HG02571 (cell line): ENCODE measurements around the gene PDE4D.
A peak's percentile ranks its signal among the peaks of the same experiment; 100 is the strongest.
"Not testable (repeated sequence)": the region's sequence is repeated elsewhere in the genome, so short reads cannot be mapped to it uniquely, and the experiment has no call there.

Experiments
- ATAC-seq: cut with Tn5 transposase; IDR thresholded peaks from one replicate; pipeline ENCODE4 v1.9.1; 2021; ENCODE audit warnings: mild to moderate bottlenecking, moderate library complexity; ENCODE audit not compliant: unreplicated experiment

PDE4D gene

GRCh38 chr5:59393585-59394420 is 499.7 kb downstream of the PDE4D start:
- ATAC-seq, result no peak

GRCh38 chr5:59391576-59391975 is 501.9 kb downstream of the PDE4D start:
- ATAC-seq, result no peak

DNA sequence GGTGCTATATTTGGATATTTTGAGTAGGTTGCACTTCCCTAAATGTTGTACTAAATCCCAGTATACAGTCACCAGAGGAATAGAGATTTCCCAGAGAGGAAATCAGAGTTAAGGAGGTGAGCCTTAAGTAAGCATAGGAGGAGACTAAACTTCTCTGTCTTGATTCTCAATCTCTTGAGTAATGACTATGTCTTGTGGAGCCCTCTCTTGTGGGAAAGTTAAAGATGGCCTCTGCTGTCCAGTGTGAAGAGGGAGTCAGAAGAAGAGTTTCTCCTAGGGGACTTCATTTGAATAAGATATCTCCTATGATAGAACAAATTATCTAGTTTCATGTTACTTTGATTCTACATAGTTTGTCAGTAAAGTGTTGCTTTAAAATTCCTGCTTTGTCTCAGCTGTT is 502.5 kb downstream of the PDE4D start:
- ATAC-seq, result no peak

DNA sequence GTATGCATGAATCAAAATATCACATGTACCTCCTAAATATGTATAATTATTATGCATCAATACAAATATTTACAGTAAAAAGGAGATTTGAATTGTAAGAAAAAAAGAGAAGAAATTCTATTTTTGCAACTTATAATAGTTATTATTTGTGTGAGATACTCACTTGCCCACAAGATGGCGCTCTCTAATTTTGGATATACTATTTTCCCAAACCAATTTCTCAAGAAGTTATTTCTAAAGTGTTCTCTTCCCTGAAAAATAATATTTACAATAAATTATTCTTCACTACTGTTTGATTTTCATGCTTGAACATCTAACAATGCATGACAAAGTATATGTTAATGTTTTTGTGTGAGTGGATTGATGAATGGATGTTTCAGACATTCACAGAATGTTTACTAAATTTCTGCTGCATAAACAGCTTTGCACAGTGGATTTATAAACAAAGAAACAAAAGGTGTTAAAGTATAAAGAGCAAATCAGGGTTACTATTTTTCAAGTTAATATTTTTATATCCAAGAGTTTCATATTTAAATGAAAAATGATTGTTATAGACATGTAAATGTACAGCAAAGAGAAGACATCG is 503.4 kb downstream of the PDE4D start:
- no peak for ATAC-seq

- ATAC-seq, result no peak
Measured at GRCh38 chr5:59387127-59387526, 506.4 kb downstream of the PDE4D start.

GRCh38 chr5:59385700-59386099 is 507.8 kb downstream of the PDE4D start:
- no peak for ATAC-seq

DNA sequence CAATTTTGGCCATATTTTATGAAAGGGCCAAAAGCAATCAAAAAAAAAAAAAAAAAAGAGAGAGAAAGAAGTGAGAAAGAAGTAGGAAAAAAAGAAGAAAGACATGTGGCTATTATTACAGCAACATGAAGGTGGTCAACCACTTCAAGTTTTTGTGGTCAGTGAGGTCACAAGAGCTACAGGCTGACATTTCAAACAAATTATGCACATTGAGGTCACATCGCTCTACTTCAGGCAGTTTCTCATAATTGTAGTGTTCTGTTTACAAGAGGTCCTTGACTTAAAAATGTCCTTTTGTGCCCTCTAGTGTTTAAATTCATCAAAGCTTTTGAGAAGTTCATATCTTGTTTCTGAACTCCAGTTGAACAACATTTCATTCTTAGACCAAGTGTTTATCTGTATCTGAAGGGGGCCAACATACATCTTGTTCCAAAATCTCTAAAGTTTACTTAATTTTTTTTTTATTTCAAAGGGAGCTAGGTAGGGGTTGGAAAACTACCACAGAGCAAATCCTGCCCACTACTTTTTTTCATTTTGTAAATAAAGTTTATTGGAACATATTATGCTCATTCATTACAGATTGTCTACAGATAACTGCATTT is 513.1 kb downstream of the PDE4D start:
- peak; percentile 99 for ATAC-seq

GRCh38 chr5:59374036-59374435 is 519.5 kb downstream of the PDE4D start:
- ATAC-seq, result not testable (repeated sequence)

DNA sequence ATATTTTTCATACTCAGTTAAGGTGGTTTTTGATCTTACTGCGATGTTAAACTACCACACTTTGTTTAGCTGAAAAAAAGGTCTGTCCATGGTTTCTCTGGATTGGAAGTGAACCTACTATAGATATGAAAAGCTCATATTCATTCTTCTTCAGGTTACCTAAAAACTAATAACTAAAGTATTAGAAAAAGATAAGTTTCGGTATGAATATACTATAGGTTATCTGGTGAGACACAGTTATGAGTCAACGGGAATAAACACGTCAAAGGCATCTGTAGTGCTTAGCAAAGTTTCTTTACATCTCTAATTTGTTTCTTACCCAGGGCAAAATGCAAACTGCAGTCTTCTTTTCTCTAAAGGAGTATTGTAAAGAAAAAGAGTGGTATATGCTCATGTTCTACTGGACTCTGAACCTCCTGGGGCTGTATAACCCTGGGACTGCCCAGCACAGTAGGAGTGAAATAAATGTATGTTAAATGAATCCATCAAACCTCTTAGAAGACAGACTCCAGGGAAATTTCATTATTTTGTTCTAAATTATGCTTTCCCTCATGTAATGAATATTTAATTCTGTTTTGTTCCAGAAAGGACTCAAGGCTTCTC is 521.9 kb downstream of the PDE4D start:
- no peak for ATAC-seq

DNA sequence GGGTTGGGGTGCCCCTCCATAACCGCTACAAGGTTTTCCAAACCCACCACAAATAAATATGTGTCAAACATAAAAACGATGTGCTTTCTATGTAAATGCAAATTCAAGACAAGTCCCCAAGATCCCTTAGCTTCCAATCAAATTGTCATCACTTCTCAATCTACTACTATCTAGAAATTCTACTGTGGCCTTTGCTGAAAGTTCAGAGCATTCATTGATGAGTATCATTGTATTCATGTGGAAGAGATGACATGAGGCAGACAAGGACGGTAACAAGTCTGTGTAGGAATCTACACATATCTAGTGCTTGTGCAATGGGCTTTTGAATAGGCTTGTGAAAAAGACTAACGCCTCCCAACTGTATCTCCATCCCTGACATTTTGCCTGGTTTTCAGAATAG is 524.6 kb downstream of the PDE4D start:
- no peak for ATAC-seq

DNA sequence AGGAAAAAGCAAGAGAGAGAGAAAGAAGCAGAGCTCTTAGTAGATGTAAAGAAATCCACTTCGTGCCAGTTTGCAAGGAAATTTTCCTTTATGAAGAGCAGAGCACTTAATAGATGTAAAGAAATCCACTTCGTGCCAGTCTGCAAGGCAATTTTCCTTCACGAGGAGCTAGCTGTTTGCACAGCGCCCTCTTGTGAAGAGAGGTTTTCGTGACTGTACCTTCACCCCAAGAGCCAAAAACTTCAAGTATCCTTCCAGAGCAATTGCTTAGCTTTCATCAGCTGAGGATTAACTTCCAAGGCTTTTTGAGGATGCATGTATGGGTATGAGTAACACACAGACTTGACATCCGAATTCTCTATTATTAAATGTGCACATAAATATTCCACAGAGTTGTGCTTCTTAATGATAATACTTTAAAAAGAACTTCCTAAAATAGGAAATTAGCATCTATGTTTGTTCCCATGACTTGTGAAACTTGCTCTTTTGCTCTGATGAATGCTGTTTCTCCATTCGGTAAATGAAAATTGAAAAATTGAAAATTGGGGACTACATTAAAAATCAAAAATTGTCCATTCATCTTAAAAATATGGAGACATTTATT is 525.6 kb downstream of the PDE4D start:
- no peak for ATAC-seq

GRCh38 chr5:59366784-59367183 is 526.7 kb downstream of the PDE4D start:
- no peak for ATAC-seq

DNA sequence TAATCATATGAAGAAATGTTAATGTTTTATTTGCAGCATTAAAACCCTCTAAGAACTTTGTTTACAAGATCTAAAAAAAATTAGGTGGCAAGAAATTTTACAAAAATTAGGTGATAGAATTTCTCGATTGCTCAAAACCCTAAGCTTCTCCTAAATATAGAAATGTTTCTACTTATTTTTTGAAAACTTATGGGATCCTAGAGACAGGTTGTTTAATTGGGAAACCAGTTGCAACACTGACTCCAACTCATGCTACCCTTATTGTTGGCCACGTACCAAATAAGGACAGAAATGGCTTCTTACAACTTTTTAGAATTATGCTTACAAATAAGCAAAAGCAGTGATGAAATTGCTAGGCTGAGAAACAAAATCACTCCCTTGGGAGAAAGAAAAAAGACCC is 531.1 kb downstream of the PDE4D start:
- ATAC-seq, result no peak

GRCh38 chr5:59361454-59361853 is 532.1 kb downstream of the PDE4D start:
- no peak for ATAC-seq

DNA sequence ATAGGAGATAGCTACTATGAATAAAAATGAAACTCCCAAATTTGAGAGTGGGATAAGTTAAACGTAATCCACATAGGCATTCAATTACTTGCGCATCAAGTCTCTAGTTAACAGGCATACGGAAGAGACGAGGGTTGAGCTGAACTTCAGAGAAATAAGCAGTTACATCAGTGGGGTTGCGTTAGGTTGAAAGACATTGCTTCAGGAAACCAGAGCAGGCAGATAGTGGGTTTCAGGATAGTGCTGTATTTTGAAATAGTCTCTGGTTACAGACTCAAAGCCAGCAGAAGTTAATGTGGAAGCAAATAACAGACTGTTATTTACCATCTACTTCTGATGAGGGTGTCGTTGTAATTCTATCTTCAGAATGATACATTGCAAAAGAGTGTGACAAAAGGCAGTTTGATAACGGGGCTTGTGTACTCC is 533.4 kb downstream of the PDE4D start:
- ATAC-seq, result no peak

DNA sequence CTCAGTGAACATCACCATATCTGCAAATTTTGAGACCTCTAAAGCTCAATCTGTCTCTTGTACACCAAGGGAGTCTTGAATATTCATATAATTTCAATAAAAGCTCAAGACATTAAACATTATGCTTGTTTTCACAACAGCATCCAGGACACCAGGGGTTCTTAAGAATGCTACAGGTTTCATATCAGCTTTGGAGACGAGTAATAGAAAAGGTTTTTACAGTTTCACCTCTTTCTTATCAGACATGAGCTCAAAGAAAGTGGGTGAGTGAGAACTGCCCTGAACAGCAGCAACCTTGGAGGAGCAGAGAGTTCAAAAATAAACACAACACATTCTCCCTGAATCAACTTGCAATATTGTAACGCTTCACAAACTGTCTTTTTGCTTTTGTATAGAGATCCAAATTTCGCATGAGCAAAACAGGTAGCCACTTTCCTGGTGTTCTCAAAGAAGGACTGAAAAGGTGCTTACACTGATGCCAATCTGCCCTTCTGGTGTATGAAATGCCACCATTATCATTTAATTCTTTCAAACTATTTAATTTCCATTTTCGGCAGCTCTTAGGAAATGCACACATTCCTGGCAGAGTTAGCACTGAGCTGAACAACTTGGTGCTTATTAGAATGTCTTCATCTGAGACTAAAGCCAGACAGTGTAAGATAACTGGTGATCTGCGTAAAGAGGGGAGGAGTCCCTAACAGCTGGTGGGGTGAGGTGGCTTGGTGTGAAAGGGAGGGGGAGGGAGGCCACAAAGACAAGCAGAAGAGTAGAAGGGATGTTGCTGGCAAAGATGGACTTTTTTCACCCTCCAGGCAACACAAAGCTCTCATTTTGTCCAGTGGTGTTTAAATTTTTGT is 535.3 kb downstream of the PDE4D start:
- ATAC-seq, result no peak

GRCh38 chr5:59357381-59357977 is 536.0 kb downstream of the PDE4D start:
- no peak for ATAC-seq

- ATAC-seq, result no peak
Measured at GRCh38 chr5:59356813-59357380, 536.6 kb downstream of the PDE4D start.

DNA sequence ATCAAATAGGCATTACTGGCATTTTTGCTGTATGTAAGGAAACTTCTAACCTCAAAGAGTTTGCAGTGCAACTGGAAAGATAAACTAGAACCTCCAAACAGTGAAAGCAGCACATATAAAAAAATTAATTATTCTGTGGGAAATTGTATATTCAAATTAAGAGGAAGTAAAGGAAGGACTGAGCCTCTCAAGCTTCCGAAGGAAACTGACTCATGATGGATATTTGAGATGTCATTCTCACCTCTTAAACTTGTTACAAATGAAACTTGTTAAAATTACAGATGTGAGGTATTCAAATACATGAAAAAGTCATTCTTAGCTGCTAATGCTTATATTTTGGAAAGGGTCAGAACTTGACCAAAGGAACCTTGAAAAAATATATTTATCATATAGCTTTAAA is 538.7 kb downstream of the PDE4D start:
- no peak for ATAC-seq

DNA sequence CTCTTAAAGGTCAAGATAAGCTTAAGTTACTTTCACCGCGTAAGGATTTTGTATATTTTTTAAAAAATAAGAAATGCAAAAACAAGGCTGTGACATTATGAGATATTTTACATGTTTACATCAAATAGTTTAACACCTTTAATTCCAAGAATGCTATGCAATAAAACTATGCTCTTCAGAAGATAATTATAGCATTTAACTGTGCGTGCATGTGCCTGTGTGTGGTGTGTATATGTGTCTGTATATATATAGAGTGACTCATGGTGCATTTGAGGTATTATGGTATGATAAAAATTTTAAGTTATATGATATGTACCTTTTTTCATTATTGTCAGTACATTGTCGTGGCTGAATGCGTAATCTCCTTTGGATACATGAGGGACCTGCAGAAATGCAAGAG is 539.3 kb downstream of the PDE4D start:
- ATAC-seq, result no peak
